ENCODE data around the gene DLG1.

The DLG1 gene

GRCh38 chr3:197312431-197312830 lies 14.0 kb upstream of the DLG1 start:
- no peak for DNase-seq

- DNase-seq: no peak
Measured at GRCh38 chr3:197311591-197311990, 13.2 kb upstream of the DLG1 start.

GRCh38 chr3:197309528-197310361 lies 11.3 kb upstream of the DLG1 start:
- DNase-seq: no peak

GRCh38 chr3:197308591-197308990 lies 10.2 kb upstream of the DLG1 start:
- no peak for DNase-seq

- DNase-seq: no peak
Measured at GRCh38 chr3:197306374-197307086, 8.1 kb upstream of the DLG1 start.

- no peak for DNase-seq
Measured at GRCh38 chr3:197305854-197306253, 7.4 kb upstream of the DLG1 start.

GRCh38 chr3:197303452-197303851 lies 5.0 kb upstream of the DLG1 start:
- no peak for DNase-seq

GRCh38 chr3:197302696-197303341 lies 4.4 kb upstream of the DLG1 start:
- DNase-seq: no peak

GRCh38 chr3:197302033-197302432 lies 3.6 kb upstream of the DLG1 start:
- no peak for DNase-seq

GRCh38 chr3:197300361-197300760 lies 1.9 kb upstream of the DLG1 start:
- no peak for DNase-seq

GRCh38 chr3:197298945-197299854 lies 788 bp upstream of the DLG1 start:
- DNase-seq: no peak

GRCh38 chr3:197297476-197298340 lies 704 bp downstream of the DLG1 start:
- peak; percentile 90 to 94 for DNase-seq

GRCh38 chr3:197297002-197297401 lies 1.4 kb downstream of the DLG1 start:
- DNase-seq: no peak

- DNase-seq: no peak
Measured at GRCh38 chr3:197296545-197296944, 1.9 kb downstream of the DLG1 start.

- no peak for DNase-seq
Measured at GRCh38 chr3:197295871-197296270, 2.5 kb downstream of the DLG1 start.

- no peak for DNase-seq
Measured at GRCh38 chr3:197293605-197294237, 4.7 kb downstream of the DLG1 start.

- DNase-seq: no peak
Measured at GRCh38 chr3:197292648-197293047, 5.8 kb downstream of the DLG1 start.

GRCh38 chr3:197292083-197292646 lies 6.2 kb downstream of the DLG1 start:
- DNase-seq: no peak

GRCh38 chr3:197289726-197290125 lies 8.7 kb downstream of the DLG1 start:
- DNase-seq: no peak

- DNase-seq: no peak
Measured at GRCh38 chr3:197286678-197287077, 11.7 kb downstream of the DLG1 start.

- no peak for DNase-seq
Measured at GRCh38 chr3:197285557-197285956, 12.9 kb downstream of the DLG1 start.
